Measurements from ENCODE around the gene CEMIP2.

DNA sequence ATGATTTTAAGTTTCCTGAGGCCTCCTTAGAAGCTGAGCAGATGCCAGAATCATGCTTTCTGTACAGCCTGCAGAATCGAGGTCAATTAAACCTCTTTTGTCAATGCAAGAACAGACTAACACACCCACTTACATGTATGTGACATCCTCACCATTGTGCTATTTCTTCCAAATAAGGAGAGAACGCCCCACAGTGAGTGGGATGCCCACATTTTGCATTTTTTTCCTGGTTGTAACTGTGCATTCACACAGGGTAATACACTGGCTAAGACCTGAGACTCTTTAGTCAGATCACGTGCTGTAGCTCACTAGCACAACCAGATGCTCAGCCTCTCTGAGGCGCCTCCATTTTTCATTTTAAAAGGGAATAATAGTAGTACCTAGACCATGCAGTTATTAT, 4.4 kb upstream of the CEMIP2 start:
- TF ChIP-seq CTCF (IDR thresholded peaks at IDR 0.05), result no peak
- TF ChIP-seq, protein P1, sequence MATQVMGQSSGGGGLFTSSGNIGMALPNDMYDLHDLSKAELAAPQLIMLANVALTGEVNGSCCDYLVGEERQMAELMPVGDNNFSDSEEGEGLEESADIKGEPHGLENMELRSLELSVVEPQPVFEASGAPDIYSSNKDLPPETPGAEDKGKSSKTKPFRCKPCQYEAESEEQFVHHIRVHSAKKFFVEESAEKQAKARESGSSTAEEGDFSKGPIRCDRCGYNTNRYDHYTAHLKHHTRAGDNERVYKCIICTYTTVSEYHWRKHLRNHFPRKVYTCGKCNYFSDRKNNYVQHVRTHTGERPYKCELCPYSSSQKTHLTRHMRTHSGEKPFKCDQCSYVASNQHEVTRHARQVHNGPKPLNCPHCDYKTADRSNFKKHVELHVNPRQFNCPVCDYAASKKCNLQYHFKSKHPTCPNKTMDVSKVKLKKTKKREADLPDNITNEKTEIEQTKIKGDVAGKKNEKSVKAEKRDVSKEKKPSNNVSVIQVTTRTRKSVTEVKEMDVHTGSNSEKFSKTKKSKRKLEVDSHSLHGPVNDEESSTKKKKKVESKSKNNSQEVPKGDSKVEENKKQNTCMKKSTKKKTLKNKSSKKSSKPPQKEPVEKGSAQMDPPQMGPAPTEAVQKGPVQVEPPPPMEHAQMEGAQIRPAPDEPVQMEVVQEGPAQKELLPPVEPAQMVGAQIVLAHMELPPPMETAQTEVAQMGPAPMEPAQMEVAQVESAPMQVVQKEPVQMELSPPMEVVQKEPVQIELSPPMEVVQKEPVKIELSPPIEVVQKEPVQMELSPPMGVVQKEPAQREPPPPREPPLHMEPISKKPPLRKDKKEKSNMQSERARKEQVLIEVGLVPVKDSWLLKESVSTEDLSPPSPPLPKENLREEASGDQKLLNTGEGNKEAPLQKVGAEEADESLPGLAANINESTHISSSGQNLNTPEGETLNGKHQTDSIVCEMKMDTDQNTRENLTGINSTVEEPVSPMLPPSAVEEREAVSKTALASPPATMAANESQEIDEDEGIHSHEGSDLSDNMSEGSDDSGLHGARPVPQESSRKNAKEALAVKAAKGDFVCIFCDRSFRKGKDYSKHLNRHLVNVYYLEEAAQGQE (IDR thresholded peaks at IDR 0.05; ENCODE audit: insufficient read depth in 1 of 2, low read depth in 2 of 2, low read length in 1 of 2), result no peak
- TF ChIP-seq POLR2AphosphoS5 (IDR thresholded peaks at IDR 0.05; ENCODE audit: low read depth, low read length), result no peak

All from Panc1 (cell line).